ENCODE results near the gene ROR2.

GRCh38 chr9:91517801-91518200 is 432.2 kb downstream of the ROR2 start:
- TF ChIP-seq CTCF (conservative IDR thresholded peaks at IDR 0.05; ENCODE audit: low read depth, low read length), result no peak
- TF ChIP-seq EZH2 (IDR thresholded peaks at IDR 0.05; ENCODE audit: low read length, unreplicated experiment), result no peak
- no peak for TF ChIP-seq EZH2phosphoT487 (IDR thresholded peaks at IDR 0.05; ENCODE audit: borderline replicate concordance, low read length)

Data from PC-3 (cell line).